Kidney capillary endothelial cell (primary cell): ENCODE measurements around the gene DLGAP4.

ENCODE experiments used
- DNase-seq: peaks from one replicate; pipeline ENCODE4 v3.0.0-alpha.2; 2018; ENCODE audit warnings: low spot score

The DLGAP4 gene

GRCh38 chr20:36478137-36478905 lies 172.2 kb downstream of the DLGAP4 start:
- DNase-seq: no peak

GRCh38 chr20:36479938-36480337 lies 173.8 kb downstream of the DLGAP4 start:
- DNase-seq: no peak

- no peak for DNase-seq
Measured at GRCh38 chr20:36480456-36481048, 174.4 kb downstream of the DLGAP4 start.

GRCh38 chr20:36481380-36482043 lies 175.4 kb downstream of the DLGAP4 start:
- DNase-seq: no peak

GRCh38 chr20:36482044-36482473 lies 175.9 kb downstream of the DLGAP4 start:
- DNase-seq: no peak

GRCh38 chr20:36483209-36483918 lies 177.2 kb downstream of the DLGAP4 start:
- DNase-seq: no peak

GRCh38 chr20:36483919-36484808 lies 178.0 kb downstream of the DLGAP4 start:
- DNase-seq: no peak

GRCh38 chr20:36485286-36485685 lies 179.1 kb downstream of the DLGAP4 start:
- no peak for DNase-seq

- no peak for DNase-seq
Measured at GRCh38 chr20:36487069-36487468, 180.9 kb downstream of the DLGAP4 start.

- no peak for DNase-seq
Measured at GRCh38 chr20:36490191-36490590, 184.1 kb downstream of the DLGAP4 start.

- no peak for DNase-seq
Measured at GRCh38 chr20:36491901-36492617, 185.9 kb downstream of the DLGAP4 start.

GRCh38 chr20:36493051-36493800 lies 187.1 kb downstream of the DLGAP4 start:
- DNase-seq: no peak

- DNase-seq: no peak
Measured at GRCh38 chr20:36493801-36494114, 187.6 kb downstream of the DLGAP4 start.

GRCh38 chr20:36496707-36497669 lies 190.8 kb downstream of the DLGAP4 start:
- no peak for DNase-seq

- DNase-seq: no peak
Measured at GRCh38 chr20:36497856-36498255, 191.7 kb downstream of the DLGAP4 start.

- DNase-seq: no peak
Measured at GRCh38 chr20:36498386-36499179, 192.4 kb downstream of the DLGAP4 start.

GRCh38 chr20:36499211-36499610 lies 193.1 kb downstream of the DLGAP4 start:
- DNase-seq: no peak
